Measurements from ENCODE around the gene CHAT.

- TF ChIP-seq EZH2 (IDR thresholded peaks at IDR 0.05; ENCODE audit: insufficient read depth, poor library complexity, severe bottlenecking) (no peak), EZH2phosphoT487 (IDR thresholded peaks at IDR 0.05; ENCODE audit: insufficient read depth, low read depth) (no peak)
These were observed 36.5 kb upstream of the CHAT start for GRCh38 chr10:49577182-49577925.
